ENCODE results near the gene ATP6V0B.

DNA sequence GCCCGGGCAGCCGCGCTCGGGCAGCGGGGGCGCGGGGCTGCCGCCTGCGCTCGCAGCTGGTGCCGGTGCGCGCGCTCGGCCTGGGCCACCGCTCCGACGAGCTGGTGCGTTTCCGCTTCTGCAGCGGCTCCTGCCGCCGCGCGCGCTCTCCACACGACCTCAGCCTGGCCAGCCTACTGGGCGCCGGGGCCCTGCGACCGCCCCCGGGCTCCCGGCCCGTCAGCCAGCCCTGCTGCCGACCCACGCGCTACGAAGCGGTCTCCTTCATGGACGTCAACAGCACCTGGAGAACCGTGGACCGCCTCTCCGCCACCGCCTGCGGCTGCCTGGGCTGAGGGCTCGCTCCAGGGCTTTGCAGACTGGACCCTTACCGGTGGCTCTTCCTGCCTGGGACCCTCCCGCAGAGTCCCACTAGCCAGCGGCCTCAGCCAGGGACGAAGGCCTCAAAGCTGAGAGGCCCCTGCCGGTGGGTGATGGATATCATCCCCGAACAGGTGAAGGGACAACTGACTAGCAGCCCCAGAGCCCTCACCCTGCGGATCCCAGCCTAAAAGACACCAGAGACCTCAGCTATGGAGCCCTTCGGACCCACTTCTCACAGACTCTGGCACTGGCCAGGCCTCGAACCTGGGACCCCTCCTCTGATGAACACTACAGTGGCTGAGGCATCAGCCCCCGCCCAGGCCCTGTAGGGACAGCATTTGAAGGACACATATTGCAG, 38.2 kb upstream of the ATP6V0B start:
- TF ChIP-seq RAD21 (IDR thresholded peaks at IDR 0.05; ENCODE audit: insufficient read depth, low read depth, low read length) (no peak), JUNB (IDR thresholded peaks at IDR 0.05) (no peak), TAF1 (IDR thresholded peaks at IDR 0.05; ENCODE audit: borderline replicate concordance, low read depth, low read length) (no peak)
- TF ChIP-seq, protein P1, sequence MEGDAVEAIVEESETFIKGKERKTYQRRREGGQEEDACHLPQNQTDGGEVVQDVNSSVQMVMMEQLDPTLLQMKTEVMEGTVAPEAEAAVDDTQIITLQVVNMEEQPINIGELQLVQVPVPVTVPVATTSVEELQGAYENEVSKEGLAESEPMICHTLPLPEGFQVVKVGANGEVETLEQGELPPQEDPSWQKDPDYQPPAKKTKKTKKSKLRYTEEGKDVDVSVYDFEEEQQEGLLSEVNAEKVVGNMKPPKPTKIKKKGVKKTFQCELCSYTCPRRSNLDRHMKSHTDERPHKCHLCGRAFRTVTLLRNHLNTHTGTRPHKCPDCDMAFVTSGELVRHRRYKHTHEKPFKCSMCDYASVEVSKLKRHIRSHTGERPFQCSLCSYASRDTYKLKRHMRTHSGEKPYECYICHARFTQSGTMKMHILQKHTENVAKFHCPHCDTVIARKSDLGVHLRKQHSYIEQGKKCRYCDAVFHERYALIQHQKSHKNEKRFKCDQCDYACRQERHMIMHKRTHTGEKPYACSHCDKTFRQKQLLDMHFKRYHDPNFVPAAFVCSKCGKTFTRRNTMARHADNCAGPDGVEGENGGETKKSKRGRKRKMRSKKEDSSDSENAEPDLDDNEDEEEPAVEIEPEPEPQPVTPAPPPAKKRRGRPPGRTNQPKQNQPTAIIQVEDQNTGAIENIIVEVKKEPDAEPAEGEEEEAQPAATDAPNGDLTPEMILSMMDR (IDR thresholded peaks at IDR 0.05 in 2 of 3, conservative IDR thresholded peaks at IDR 0.05 in 1 of 3; ENCODE audit: control insufficient read depth in 2 of 3, extremely low read depth in 1 of 3, insufficient read depth in 1 of 3, low read depth in 3 of 3, low read length in 3 of 3) = 0 out of 6 replicates have a peak, but pooled peaks of 1 of the 3 experiments have one; percentile 2
- TF ChIP-seq, protein P2, sequence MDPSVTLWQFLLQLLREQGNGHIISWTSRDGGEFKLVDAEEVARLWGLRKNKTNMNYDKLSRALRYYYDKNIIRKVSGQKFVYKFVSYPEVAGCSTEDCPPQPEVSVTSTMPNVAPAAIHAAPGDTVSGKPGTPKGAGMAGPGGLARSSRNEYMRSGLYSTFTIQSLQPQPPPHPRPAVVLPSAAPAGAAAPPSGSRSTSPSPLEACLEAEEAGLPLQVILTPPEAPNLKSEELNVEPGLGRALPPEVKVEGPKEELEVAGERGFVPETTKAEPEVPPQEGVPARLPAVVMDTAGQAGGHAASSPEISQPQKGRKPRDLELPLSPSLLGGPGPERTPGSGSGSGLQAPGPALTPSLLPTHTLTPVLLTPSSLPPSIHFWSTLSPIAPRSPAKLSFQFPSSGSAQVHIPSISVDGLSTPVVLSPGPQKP (IDR thresholded peaks at IDR 0.05; ENCODE audit: low read depth, low read length) = no peak

All from GM12878 (cell line).